ENCODE results near the gene SLC26A3. TPM values are rescaled to one million over a fixed set of nuclear protein-coding genes. Genes with fewer than 3 reads are reported as not detected.

Gene SLC26A3
- total RNA-seq, 1 donor from 2014 or later: not detected

DNA sequence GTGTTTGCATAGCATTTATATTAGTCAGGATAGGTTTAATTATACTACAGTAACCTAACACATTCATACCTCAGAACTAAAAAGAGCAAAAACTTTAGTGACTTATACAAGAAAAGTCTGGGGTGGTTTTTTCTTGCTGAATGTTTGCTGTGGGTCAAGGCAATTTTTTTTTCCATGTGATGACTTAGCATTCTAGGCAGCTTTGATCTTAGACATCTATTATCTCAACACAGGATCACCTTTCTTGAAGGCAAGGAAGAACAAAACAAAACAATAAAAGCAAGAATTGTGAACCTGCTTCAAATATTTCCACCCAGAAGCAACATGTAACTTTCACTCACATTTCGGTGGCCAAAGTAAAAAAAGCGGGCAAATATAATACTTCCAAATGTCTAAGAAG is 79.8 kb downstream of the SLC26A3 start:
- Histone ChIP-seq H3K4me3 (ENCODE audit: low read depth, low read length) (no peak overlapping the region), H3K27me3 (ENCODE audit: control insufficient read depth, insufficient read depth, low read length) (peaks cover 2% of the 10 kb centered on the region), H3K36me3 (ENCODE audit: control insufficient read depth, insufficient read depth, low read length) (no peaks in the 10 kb centered on the region)
- FAIRE-seq (no peak), DNase-seq (ENCODE audit: low read depth) (no peak)
- TF ChIP-seq, protein P1, sequence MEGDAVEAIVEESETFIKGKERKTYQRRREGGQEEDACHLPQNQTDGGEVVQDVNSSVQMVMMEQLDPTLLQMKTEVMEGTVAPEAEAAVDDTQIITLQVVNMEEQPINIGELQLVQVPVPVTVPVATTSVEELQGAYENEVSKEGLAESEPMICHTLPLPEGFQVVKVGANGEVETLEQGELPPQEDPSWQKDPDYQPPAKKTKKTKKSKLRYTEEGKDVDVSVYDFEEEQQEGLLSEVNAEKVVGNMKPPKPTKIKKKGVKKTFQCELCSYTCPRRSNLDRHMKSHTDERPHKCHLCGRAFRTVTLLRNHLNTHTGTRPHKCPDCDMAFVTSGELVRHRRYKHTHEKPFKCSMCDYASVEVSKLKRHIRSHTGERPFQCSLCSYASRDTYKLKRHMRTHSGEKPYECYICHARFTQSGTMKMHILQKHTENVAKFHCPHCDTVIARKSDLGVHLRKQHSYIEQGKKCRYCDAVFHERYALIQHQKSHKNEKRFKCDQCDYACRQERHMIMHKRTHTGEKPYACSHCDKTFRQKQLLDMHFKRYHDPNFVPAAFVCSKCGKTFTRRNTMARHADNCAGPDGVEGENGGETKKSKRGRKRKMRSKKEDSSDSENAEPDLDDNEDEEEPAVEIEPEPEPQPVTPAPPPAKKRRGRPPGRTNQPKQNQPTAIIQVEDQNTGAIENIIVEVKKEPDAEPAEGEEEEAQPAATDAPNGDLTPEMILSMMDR (IDR thresholded peaks at IDR 0.05; ENCODE audit: insufficient read depth, low read length, severe bottlenecking): no peak

DNA sequence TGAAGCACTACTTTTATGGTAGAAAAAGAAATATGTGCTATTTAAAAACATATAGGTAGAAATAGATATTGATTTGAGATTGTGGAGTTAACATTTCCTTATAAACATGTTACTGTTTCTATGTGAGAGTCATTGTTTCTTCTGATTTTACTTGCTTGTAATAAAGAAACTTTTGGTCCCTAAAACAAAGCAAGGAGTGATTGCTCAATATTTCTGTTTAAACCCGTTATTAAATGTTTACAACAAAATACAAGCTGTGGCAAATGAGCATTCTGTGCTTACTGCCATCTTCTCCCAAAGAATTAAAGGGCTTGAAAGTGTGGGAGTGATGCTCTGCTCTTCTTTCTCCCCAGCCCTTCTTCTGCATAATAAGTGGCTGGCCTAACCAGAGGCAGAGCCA is 81.7 kb downstream of the SLC26A3 start:
- Histone ChIP-seq H3K36me3 (ENCODE audit: control insufficient read depth, insufficient read depth, low read length) (no peaks in the 10 kb centered on the region), H3K27me3 (ENCODE audit: control insufficient read depth, insufficient read depth, low read length) (no peaks in the 10 kb centered on the region), H3K4me3 (ENCODE audit: low read depth, low read length) (no peak overlapping the region)
- DNase-seq (ENCODE audit: low read depth) (no peak), FAIRE-seq (no peak)
- TF ChIP-seq, protein P1 (IDR thresholded peaks at IDR 0.05; ENCODE audit: insufficient read depth, low read length, severe bottlenecking): no peak

DNA sequence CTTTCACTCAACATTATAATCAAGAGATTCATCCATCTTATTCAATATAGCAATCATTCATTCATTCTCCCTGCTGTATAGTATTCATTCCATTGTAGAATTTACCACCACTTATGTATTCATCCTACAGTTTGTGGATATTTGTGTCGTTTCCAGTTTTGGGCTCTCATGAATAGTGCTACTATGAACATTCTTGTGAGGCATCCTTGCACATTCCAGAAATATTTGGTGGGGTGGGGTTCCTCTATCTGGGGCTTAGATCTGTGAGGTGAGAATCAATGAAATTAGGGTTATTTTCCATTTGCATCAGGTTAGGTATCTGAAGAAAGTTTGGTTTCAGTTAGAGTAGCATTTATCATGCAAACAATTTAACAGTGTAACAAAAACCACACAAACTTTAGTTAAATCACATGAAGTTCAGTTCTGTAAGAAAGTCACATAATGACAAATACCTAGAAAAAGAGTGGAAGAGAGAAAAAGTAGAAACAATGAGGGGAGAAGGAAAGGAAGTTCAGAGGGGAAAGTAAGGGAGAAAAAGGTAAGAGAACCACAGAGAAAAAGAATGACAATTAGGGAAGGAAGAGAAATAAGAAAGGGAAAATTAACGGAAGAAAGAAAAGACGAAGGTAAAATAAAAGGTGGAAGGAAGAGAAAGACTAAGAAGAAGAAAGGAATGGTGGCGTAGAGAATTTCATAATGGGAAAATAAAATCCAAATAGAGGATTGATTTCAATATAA is 84.4 kb downstream of the SLC26A3 start:
- TF ChIP-seq, protein P1 (IDR thresholded peaks at IDR 0.05; ENCODE audit: insufficient read depth, low read length, severe bottlenecking): no peak
- H3K4me3 ChIP-seq (ENCODE audit: low read depth, low read length): no peak overlapping the region
- DNase-seq (ENCODE audit: low read depth): no peak
- no peaks in the 10 kb centered on the region for H3K36me3 ChIP-seq (ENCODE audit: control insufficient read depth, insufficient read depth, low read length)
- H3K27me3 ChIP-seq (ENCODE audit: control insufficient read depth, insufficient read depth, low read length): no peaks in the 10 kb centered on the region
- FAIRE-seq: no peak

DNA sequence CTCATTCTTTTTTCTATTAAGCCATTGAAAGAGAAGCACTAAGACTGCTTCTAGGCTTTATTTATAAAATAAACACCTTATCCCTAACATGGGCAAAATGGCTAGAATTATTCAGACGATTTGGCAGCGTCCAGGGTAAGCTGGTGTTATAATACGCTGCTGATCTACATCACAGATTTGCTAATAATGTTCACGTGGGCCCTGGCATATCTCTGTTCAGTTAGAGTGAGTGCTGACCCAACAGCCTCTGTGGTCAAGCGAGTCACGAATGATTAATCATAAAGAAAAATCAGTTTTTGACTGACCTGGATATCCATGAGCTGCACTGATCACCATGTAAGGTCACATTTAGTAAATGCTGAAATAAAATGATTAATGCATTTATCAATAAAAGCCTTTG is 87.5 kb downstream of the SLC26A3 start:
- FAIRE-seq (no peak), DNase-seq (ENCODE audit: low read depth) (peak; percentile 50)
- TF ChIP-seq, protein P1 (IDR thresholded peaks at IDR 0.05; ENCODE audit: insufficient read depth, low read length, severe bottlenecking): no peak
- no peaks in the 10 kb centered on the region for H3K27me3 ChIP-seq (ENCODE audit: control insufficient read depth, insufficient read depth, low read length)
- no peaks in the 10 kb centered on the region for H3K36me3 ChIP-seq (ENCODE audit: control insufficient read depth, insufficient read depth, low read length)
- H3K4me3 ChIP-seq (ENCODE audit: low read depth, low read length): no peak overlapping the region

Other genes starting within 250 kb of the SLC26A3 start
- 36.3 and 53.3 TPM in 2 replicates for gene COG5, start 239.3 kb downstream of the SLC26A3 start, total RNA-seq
- 9.2 and 9.7 TPM in 2 replicates for gene DUS4L, start 239.3 kb downstream of the SLC26A3 start, total RNA-seq
- gene BCAP29, start 223.0 kb downstream of the SLC26A3 start, total RNA-seq: 25.0 and 30.6 TPM in 2 replicates
- 0.53 and 1.3 TPM in 2 replicates for gene SLC26A4, start 142.4 kb downstream of the SLC26A3 start, total RNA-seq
- 9.0 and 12.3 TPM in 2 replicates for gene CBLL1, start 59.1 kb downstream of the SLC26A3 start, total RNA-seq
- 43.7 and 52.6 TPM in 2 replicates for gene DLD, start 88.0 kb upstream of the SLC26A3 start, total RNA-seq
- 70.0 and 75.8 TPM in 2 replicates for gene LAMB1, start 199.9 kb upstream of the SLC26A3 start, total RNA-seq

Measured in bronchial epithelial cell (primary cell).